NT2/D1 (cell line): Measurements from ENCODE around the gene BBS9.
A peak's percentile ranks its signal among the peaks of the same experiment; 100 is the strongest.

Experiments
- DNase-seq: peaks from one replicate; pipeline ENCODE4 v3.0.0-alpha.2; 2011; ENCODE audit warnings: low read depth, low spot score
- H3K27me3 ChIP-seq: 2 replicates; pipeline ENCODE4 v1.6.0; 2011; ENCODE audit warnings: mild to moderate bottlenecking; ENCODE audit not compliant: insufficient read length, insufficient read depth
- H3K36me3 ChIP-seq: 2 replicates; pipeline ENCODE4 v1.6.1; 2011; ENCODE audit warnings: mild to moderate bottlenecking, low read length, mixed read lengths; ENCODE audit not compliant: insufficient read depth, insufficient read length
- H3K4me1 ChIP-seq: 2 replicates; pipeline ENCODE4 v1.5.1; 2011; ENCODE audit not compliant: insufficient read depth, insufficient read length
- H3K4me3 ChIP-seq: 2 replicates; pipeline ENCODE4 v1.5.1; 2011; ENCODE audit warnings: low read depth; ENCODE audit not compliant: insufficient read length
- H3K9ac ChIP-seq: 2 replicates; pipeline ENCODE4 v1.6.0; 2011; ENCODE audit warnings: low read depth; ENCODE audit not compliant: insufficient read length
- H3K9me3 ChIP-seq: 2 replicates; pipeline ENCODE4 v1.5.1; 2011; ENCODE audit warnings: mild to moderate bottlenecking, low read length; ENCODE audit not compliant: insufficient read depth
- SUZ12 ChIP-seq: IDR thresholded peaks from 2 replicates; pipeline ENCODE4 v1.6.1; 2011; ENCODE audit not compliant: insufficient read length, insufficient read depth; ENCODE audit errors: extremely low read depth
- YY1 ChIP-seq: IDR thresholded peaks from 2 replicates; pipeline ENCODE4 v1.6.1; 2011; ENCODE audit not compliant: insufficient read length, insufficient read depth
- ZNF274 ChIP-seq: IDR thresholded peaks from 2 replicates; pipeline ENCODE4 v1.6.1; 2011; ENCODE audit warnings: mild to moderate bottlenecking, low read depth, low read length

Gene BBS9

DNA sequence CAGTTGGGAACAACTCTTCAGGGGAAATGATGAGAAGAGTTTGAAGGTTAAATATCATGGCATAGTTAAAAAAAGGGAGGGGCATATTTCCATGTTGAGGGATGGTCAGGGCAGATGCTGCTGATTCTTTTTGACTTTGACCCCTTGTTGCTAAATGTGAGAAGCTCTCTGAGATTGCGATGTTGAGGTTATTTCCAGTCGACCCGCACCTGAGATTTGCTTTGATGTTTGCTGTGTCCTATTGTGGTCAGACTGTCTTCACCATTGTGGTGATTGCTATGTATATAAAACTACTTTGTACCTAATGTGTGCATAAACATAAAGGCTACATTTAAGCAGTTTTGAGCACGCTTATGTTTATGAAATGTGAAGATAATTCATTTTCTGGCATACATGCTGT lies 90.9 kb downstream of the BBS9 start:
- Histone ChIP-seq H3K9me3 (peaks cover 12% of the 10 kb centered on the region), H3K4me1 (no peaks in the 10 kb centered on the region), H3K9ac (no peak overlapping the region), H3K36me3 (no peaks in the 10 kb centered on the region), H3K27me3 (no peaks in the 10 kb centered on the region), H3K4me3 (no peak overlapping the region)
- TF ChIP-seq YY1 (no peak), SUZ12 (no peak), ZNF274 (no peak)
- no peak for DNase-seq

DNA sequence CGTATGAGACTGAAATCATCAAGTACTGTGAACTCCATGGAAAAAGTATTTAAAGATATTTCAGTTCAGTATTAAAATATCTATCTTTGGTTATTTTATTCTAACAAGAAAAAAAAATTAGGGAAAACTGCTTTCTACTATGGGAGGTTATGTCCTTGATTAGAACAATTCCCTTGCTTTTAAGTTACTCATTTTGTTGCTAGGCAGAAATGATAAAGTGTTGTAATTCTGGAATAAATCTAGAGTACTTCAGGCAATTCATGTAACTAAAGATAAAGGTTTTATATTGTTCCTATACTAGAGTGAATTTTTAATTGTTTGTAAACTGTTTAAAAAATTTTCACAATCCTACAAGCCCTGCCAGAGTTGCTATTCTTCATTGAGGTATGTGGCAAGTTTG lies 92.0 kb downstream of the BBS9 start:
- Histone ChIP-seq H3K4me1 (no peaks in the 10 kb centered on the region), H3K27me3 (no peaks in the 10 kb centered on the region), H3K36me3 (no peaks in the 10 kb centered on the region), H3K9me3 (peaks cover 12% of the 10 kb centered on the region), H3K4me3 (no peak overlapping the region), H3K9ac (no peak overlapping the region)
- TF ChIP-seq SUZ12 = no peak
- no peak for TF ChIP-seq YY1
- no peak for TF ChIP-seq ZNF274
- no peak for DNase-seq

DNA sequence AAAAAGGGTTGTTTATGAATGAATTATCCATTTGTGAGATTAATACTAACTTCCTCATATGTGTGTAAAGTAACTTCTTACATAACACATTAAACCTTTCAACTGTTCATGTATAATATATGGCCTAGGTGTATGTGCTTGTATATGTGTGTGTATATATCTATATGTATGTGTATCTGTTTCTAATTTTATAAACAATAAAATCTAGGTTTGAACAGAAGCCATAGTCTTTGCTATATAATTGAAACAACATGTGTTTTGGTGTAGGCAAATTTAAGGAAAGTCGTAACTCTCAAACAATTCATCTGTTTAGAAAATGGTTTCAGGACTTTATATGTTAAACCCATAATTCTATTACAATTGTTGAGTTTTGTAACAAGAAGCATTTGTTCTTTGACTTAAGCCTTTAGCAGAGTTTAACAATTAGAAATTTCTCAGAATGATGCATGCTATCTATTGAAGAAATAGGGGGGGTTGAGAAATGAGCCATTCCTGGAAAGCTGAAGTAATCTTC lies 103.3 kb downstream of the BBS9 start:
- no peak for TF ChIP-seq ZNF274
- no peak for TF ChIP-seq YY1
- TF ChIP-seq SUZ12 = no peak
- no peak for DNase-seq
- no peaks in the 10 kb centered on the region for H3K9me3 ChIP-seq
- no peaks in the 10 kb centered on the region for H3K27me3 ChIP-seq
- H3K9ac ChIP-seq = no peak overlapping the region
- no peaks in the 10 kb centered on the region for H3K36me3 ChIP-seq
- H3K4me1 ChIP-seq = no peaks in the 10 kb centered on the region
- no peak overlapping the region for H3K4me3 ChIP-seq

DNA sequence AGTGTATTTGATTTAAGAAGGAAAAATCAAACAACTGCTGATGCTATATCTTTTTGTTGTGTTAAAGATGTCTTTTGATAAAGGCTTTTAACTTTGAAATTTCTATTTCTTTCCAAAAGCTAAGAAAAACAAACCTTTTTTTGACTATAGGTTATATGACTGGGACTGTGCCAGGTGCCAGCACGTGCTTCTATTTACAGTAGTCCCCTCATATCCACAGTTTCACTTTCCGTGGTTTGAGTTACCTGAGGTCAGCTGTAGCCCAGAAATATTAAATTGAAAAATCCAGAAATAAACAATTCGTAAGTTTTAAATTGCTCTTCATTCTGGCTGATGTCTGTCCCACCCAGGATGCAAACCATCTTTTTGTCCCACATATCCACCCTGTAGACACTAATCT lies 104.3 kb downstream of the BBS9 start:
- Histone ChIP-seq H3K9ac (no peak overlapping the region), H3K27me3 (no peaks in the 10 kb centered on the region), H3K4me3 (no peak overlapping the region), H3K36me3 (no peaks in the 10 kb centered on the region), H3K9me3 (no peaks in the 10 kb centered on the region), H3K4me1 (no peaks in the 10 kb centered on the region)
- DNase-seq = no peak
- TF ChIP-seq YY1 = no peak
- no peak for TF ChIP-seq SUZ12
- TF ChIP-seq ZNF274 = no peak

DNA sequence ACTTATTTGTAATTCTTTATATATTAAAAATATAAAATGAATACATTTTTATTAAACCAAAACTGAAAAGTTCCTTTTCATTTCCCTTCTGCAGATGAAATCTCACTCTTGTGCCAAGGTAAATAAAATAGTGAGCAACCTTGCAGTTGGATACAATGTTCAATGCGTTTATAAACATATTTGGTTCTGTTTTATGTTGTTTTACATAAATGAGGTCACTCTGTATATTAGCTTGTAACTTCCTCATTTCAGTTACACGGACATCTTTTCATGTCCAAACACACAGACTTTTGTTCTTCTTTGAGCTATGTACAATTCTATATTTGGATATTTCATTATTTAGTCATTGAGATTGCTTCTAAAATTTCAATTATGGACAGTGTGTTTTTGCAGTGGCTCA lies 107.7 kb downstream of the BBS9 start:
- Histone ChIP-seq H3K4me3 (no peak overlapping the region), H3K27me3 (no peaks in the 10 kb centered on the region), H3K4me1 (no peaks in the 10 kb centered on the region), H3K9me3 (no peaks in the 10 kb centered on the region), H3K9ac (no peak overlapping the region), H3K36me3 (no peaks in the 10 kb centered on the region)
- no peak for TF ChIP-seq SUZ12
- no peak for TF ChIP-seq ZNF274
- TF ChIP-seq YY1 = no peak
- DNase-seq = no peak

DNA sequence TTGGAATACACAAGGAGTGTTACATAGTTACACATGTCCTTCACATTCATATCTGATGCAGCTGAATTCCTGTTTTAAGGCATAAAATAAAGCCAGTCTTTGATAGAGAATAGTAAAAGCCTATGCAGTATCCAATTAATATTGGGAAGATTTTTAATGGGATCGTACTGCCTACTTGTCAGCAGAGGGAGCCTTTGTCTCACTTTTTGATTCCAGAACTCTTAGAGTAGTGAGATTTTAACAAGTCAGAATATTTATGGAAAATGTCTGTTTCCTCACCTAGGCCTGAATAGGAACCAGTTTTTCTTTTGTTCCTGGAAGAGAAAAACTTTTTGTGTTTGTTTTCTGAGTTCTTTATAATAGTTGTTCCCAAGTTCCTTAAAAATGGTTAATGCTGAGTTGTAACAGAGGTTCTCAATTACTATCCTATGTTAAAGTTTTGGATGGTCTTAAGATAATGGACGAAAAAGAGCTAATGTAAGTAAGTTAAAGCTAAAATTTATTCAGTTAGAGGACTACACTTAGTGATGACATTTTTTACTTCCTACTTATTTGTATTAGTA lies 114.0 kb downstream of the BBS9 start:
- Histone ChIP-seq H3K9me3 (no peaks in the 10 kb centered on the region), H3K4me3 (no peak overlapping the region), H3K27me3 (no peaks in the 10 kb centered on the region), H3K4me1 (no peaks in the 10 kb centered on the region), H3K36me3 (no peaks in the 10 kb centered on the region), H3K9ac (no peak overlapping the region)
- TF ChIP-seq SUZ12 (no peak), YY1 (no peak), ZNF274 (no peak)
- peak; percentile 36 for DNase-seq

DNA sequence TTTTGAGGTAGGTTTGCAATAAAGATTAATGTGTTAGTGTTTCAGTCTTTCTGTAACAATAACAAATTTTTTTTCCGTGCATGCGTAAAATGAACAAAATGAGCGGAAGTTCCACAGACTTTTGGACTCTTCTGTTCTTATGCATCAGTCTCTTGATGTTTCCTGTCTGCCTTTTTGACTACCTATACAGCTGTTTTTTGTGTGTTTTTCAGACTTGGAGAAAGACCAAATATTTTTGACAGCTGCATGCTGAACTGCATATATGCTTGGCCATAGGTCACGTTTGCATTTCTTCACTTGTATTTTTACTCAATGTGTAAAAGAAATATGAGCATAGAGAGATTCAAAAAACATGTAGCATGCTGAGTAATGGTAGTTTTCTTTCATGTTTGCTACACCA lies 119.3 kb downstream of the BBS9 start:
- Histone ChIP-seq H3K4me1 (no peaks in the 10 kb centered on the region), H3K9ac (no peak overlapping the region), H3K36me3 (no peaks in the 10 kb centered on the region), H3K27me3 (no peaks in the 10 kb centered on the region), H3K9me3 (no peaks in the 10 kb centered on the region), H3K4me3 (no peak overlapping the region)
- DNase-seq = no peak
- TF ChIP-seq ZNF274 (no peak), YY1 (no peak), SUZ12 (no peak)

DNA sequence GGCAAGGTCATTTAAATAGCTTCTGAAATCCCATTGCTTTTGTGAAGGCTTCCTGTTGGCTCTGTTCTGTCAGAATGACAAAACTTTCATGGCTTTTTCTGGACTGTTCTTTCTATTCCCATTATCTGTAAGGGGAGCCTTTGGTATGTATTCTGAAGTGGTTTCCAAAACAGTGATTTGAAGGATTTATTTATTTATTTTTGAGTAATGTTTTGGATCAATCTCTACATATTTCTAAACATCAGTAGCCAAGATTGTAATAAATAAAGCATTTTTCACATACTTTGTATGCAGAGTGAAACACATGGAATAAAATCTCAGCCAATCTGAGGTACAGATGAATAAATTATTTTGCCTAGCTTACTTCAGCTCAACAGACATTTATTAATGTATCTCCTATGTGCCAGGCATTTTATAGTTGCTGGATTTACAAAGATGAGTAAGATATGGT lies 121.1 kb downstream of the BBS9 start:
- TF ChIP-seq YY1 (no peak), SUZ12 (no peak), ZNF274 (no peak)

More for the DNA sequence above, 121.1 kb downstream of the BBS9 start:
- Histone ChIP-seq H3K9ac (no peak overlapping the region), H3K27me3 (no peaks in the 10 kb centered on the region), H3K9me3 (no peaks in the 10 kb centered on the region), H3K4me1 (no peaks in the 10 kb centered on the region), H3K4me3 (no peak overlapping the region), H3K36me3 (no peaks in the 10 kb centered on the region)
- no peak for DNase-seq
